T-helper 2 cell treated with Interferon-gamma antibody and Interleukin-4, amounts not matched to agents 100 ng/mL and 5 ng/mL, for 36 hours (primary cell): ENCODE data around the gene ADM. TPM values are rescaled to one million over a fixed set of nuclear protein-coding genes. Genes with fewer than 3 reads are reported as not detected.
"Not testable (repeated sequence)": the region's sequence is repeated elsewhere in the genome, so short reads cannot be mapped to it uniquely, and the experiment has no call there.

Experiments used
- intact Hi-C: fragments of 100-400 bp; cut with micrococcal nuclease; formaldehyde crosslinking; loops from one replicate; pipeline ENCODE4 v1.15.1; 2023
- total RNA-seq: library from RNA; stranded (reverse); gene quantifications from 2 replicates; pipeline ENCODE4 v1.2.3, GENCODE V29; 2022

The ADM gene
- 0.48 and 0.61 TPM in 2 replicates for total RNA-seq

DNA sequence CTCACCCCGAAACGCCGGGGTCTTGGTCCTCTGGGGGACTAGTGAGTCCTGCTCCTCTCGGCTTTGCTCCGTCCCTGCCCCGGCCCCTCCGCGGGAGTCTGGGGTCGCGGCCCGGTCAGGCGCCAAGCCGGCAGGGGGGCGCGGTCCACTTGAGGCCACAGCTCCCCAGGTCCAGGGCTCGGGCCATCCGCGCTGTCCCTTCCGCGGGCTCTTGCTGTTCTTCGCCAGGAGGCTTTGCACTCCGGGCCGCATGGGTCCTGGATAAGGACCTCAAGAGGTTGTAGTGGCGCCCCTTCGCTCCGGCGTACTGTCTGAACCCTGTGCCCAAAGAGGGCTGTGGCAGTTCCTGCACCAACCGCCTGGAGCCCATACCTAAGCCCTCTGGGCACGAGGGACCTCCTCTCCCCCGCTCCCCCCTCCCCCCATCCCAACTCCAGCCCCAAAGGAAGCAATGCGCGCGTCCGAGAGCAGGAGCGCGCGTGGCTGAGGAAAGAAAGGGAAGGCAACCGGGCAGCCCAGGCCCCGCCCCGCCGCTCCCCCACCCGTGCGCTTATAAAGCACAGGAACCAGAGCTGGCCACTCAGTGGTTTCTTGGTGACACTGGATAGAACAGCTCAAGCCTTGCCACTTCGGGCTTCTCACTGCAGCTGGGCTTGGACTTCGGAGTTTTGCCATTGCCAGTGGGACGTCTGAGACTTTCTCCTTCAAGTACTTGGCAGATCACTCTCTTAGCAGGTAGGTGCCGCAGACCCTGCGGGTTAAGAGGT, at the start of gene ADM:
TSS of gene ADM (plus strand) at position 579 of the 767 bp plus-strand sequence. CDS start 628 bp downstream, outside the sequence.
- intact Hi-C loops, result loop anchor here (5.0 to 10.0 kb wide), 7 partner anchors 153 to 1040 kb away; partner anchors contain the start of genes AMPD3, DENND5A and RNF141

DNA sequence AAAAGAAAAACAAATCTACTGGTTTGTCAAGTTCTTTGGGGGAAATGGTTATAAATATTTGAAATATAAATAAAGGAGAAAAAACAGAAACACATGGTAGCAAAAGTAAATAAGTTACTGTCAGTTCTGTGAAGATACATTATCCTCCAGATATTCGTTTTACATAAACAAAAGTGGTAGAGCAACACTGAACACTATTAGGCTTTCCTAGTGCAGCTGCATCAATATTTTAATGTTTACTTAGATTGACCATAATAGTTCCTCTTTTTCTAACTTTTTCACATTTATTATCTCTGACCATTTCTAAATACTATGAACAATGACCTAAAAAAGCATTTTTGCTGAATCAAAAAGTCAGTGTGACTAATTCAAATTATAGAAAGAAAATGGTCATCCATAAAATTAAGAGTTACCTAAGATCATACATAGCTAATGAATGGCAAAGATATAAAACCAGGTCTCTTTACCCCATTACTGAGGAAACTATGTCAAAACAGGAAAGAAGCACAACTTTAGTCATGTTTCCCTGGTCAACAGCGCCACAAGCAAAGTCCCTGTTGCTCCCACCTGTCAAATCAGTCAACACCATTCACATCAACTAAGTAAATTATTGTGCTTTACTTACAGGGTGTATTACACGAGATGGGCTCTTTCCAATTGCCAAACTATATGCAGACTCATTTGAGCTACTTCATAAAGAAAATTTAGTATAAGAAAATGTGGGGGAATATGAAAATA, 49.3 kb upstream of the ADM start:
- intact Hi-C loops, result no loop called here

DNA sequence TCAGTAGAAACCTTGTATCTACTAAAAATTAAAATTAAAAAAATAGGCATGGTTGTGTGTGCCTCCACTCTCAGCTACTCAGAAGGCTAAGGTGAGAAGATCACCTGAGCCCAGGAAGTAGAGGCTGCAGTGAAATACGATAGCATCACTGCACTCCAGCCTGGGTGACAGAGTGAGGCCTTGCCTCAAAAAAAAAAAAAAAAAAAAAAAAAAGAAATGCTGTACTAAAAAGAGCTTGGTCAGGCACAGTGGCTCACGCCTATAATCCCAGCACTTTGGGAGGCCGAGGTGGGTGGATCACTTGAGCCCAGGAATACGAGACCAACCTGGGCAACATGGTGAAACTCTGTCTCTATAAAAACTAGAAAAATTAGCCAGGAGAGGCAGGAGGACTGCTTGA, 47.4 kb upstream of the ADM start:
- intact Hi-C loops, result no loop called here

- intact Hi-C loops, result no loop called here
Observed at GRCh38 chr11:10261821-10262220, 43.1 kb upstream of the ADM start.

GRCh38 chr11:10263929-10264328, 40.9 kb upstream of the ADM start:
- intact Hi-C loops, result no loop called here

DNA sequence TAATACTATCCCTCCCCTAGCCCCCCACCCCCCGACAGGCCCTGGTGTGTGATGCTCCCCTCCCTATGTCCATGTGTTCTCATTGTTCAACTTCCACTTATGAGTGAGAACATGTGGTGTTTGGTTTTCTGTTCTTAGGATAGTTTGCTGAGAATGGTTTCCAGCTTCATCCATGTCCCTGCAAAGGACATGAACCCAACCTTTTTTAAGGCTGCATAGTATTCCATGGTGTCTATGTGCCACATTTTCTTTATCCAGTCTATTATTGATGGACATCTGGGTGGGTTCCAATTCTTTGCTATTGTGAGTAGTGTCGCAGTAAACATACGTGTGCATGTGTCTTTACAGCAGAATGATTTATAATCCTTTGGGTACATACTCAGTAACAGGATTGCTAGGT, 40.2 kb upstream of the ADM start:
- intact Hi-C loops, result not testable (repeated sequence)

DNA sequence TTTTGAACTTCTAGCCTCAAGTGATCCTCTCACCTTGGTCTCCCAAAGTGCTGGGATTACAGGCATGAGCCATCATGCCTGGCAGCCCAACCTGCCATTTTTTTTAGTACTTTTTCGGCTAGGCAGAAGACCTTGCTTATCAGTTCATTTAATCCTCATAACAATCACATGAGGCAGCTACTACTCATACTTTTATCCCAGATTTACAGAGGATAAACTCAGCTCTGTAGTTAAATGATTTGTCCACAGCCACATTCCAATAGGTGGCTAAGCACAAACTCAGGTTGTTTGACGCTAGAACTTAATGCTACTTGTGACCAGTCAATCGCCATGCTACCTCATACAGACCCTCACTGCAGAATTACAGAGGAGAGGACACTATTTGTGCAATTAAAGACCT, 38.9 kb upstream of the ADM start:
- intact Hi-C loops, result no loop called here

DNA sequence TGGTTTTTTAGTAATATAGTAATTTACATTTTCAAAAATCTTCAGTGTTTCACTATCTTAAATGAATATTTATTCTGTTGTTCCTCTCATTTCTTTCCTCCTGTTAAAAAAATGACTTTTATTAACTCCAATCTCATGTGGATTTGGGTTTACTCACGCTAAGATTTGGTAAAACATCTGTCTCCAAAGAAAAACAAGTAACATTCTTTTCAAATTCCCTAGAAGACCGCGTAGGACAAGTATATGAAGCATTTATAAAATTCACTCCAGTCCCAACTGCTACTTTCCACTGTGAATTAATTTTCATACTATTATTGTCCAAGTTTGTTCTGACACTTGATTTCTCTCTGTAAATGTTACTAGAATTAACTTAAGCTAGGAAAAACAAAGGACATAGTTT, 37.1 kb upstream of the ADM start:
- intact Hi-C loops, result no loop called here

GRCh38 chr11:10268746-10269488, 36.0 kb upstream of the ADM start:
- intact Hi-C loops, result no loop called here

GRCh38 chr11:10272132-10272531, 32.7 kb upstream of the ADM start:
- intact Hi-C loops, result no loop called here

GRCh38 chr11:10273738-10274137, 31.1 kb upstream of the ADM start:
- intact Hi-C loops, result no loop called here

GRCh38 chr11:10274726-10275125, 30.1 kb upstream of the ADM start:
- intact Hi-C loops, result no loop called here

DNA sequence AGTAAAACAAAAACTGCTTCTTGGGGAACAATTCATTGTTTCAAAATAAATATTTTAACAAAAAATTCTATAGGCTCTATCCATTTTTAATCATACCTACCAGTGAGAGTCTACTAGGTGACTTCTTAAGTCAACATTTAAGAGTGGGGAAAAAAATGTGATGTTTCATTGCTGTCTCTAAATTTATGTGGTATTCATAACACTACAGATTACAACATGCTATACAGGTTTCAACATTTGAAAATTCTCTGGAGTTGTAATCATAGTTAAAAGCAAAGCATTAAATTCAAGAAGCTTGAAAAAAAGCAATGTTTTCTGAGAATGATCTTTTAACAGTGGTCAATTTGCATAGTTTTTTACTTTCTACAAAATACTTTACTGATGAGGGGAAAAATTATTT, 29.2 kb upstream of the ADM start:
- intact Hi-C loops, result no loop called here

GRCh38 chr11:10282117-10282516, 22.8 kb upstream of the ADM start:
- intact Hi-C loops, result no loop called here

- intact Hi-C loops, result no loop called here
Observed at GRCh38 chr11:10283991-10284390, 20.9 kb upstream of the ADM start.

DNA sequence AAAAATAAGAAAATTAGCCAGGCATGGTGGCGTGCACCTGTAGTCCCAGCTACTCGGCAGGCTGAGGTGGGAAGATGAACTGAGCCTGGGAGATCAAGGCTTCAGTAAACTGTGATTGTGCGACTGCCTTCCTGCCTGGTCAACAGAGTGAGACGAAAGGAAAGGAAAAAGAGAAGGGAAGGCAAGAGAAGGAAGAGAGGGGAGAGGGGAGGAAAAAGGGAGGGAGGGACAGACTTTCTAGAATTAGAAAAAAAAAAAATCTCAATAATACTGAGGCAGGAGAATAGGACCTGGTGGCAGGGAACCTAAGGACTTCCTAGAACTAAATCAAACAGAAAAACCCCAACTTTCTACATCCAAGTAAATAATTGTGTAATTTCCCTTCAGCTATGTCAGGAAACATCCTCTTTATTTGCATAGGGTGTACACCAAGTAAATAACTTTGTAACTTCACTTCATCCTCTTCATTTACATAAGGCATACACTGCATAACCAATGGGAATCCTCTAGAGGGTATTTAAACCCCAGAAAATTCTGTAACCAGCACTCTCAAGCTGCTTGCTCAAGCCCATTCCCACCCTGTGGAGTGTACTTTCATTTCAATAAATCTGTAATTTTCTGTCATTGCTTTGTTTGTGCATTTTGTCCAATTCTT, 19.6 kb upstream of the ADM start:
- intact Hi-C loops, result no loop called here

GRCh38 chr11:10287140-10287539, 17.7 kb upstream of the ADM start:
- intact Hi-C loops, result no loop called here

GRCh38 chr11:10287766-10288715, 16.8 kb upstream of the ADM start:
- intact Hi-C loops, result no loop called here

- intact Hi-C loops, result no loop called here
Observed at GRCh38 chr11:10288881-10289764, 15.8 kb upstream of the ADM start.
